Raji (cell line): ENCODE measurements around the gene DMBX1.

ENCODE experiments used
- POLR2A ChIP-seq: IDR thresholded peaks from 2 replicates; pipeline ENCODE4 v1.6.1; 2011; ENCODE audit warnings: low read depth, low read length, control low read depth; ENCODE audit not compliant: insufficient read depth

DMBX1 gene

DNA sequence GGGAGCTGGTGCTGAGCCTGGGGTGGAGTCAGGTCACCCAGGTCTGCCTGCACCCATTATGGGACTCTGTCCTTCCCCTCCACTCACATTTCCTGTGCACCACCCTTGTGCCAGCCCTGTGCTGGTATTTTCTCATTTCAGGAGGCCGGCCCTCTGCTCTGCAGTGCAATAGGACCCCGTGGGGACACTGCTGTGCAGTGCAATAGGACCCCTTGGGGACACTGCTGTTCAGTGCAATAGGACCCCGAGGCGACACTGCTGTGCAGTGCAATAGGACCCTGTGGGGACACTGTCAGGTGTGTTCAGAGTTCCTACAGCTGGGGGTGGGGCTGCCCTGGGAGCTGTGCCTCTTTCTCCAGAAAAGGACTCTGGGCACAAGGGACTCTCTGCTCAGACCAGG, 36.2 kb upstream of the DMBX1 start:
- TF ChIP-seq POLR2A, result no peak

DNA sequence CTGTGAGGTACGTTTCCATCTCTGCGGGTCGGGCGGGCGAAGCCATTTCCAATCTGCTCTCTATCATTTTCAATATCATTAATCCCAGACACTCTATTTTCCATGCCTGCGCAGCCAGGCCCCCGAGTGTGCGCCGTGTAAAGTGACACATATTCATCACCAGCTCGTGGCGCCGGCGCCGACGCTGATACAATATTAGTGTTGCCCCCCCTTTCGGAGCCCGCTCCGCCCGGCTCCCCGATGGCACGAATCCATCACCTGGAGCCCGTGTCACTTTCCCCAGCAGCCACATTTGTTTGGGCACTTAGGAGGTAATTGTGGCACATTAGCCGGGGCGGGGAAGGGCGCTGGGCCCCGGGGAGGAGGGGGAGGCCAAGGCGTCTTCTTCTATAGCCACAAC, 33.7 kb upstream of the DMBX1 start:
- TF ChIP-seq POLR2A, result no peak

DNA sequence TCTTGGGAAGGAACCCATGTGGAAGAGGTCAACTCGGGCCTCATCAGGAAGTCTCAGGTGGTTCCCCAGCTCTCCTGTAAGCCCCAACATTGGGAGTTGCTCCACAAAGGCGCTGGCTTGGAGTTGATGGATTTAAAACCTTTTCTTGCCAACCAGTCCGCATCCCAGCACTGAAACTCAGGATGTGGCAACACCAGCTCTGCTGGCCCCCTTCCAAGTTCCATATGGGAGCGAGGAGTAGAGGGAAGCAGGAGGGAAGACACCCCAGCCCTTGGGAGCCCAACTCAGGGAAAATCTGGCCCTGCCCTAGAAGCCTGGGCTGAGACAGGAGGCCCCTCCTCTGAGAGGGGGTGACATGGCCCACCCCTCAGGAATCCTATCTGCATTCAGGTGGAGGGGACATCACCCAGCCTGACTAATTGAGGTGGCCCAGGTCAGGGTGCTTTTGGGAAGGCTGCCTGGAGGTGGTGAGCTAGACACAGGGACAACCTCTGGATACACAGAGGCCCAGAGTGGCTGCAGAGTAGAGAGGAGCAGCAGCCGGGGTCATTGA, 33.1 kb upstream of the DMBX1 start:
- TF ChIP-seq POLR2A, result no peak

DNA sequence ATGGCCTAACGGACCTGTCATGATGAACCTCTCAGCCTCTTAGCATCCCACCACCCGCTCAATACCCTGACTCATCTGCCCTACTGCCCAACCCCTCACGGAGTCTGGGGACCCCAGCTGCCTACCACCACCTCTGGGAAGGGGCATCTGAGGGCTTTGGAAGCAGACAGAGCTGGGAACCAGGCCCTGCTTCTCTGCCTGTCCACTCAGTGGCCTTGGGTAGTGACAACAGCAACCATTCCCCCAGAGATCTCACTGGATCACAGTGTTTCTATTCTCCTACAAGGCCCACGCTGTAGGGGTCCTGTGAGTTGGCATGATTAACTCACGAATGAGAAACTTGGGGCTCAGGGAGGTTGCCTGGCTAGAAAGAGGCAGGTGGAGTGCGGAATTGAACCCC, 32.5 kb upstream of the DMBX1 start:
- TF ChIP-seq POLR2A, result no peak

DNA sequence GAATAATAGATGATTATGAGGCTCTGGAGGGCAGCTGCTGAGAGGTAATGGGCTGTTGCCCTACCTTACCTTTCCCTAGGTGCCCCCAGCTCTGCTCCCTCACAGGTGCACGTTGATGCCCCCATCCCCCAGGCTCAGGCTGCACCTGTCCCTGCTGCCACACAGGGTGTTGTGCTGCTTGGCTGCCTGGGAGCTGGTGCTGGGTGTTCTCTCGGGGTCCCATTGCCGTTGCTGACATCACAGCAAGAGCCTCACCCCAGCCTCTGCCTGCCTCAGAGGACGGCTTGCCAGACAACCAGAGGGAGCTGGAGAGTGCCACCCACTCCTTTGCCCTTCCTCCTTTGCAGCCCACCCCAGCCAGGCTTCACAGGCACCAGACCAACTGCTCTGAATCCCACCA, 31.4 kb upstream of the DMBX1 start:
- no peak for TF ChIP-seq POLR2A

DNA sequence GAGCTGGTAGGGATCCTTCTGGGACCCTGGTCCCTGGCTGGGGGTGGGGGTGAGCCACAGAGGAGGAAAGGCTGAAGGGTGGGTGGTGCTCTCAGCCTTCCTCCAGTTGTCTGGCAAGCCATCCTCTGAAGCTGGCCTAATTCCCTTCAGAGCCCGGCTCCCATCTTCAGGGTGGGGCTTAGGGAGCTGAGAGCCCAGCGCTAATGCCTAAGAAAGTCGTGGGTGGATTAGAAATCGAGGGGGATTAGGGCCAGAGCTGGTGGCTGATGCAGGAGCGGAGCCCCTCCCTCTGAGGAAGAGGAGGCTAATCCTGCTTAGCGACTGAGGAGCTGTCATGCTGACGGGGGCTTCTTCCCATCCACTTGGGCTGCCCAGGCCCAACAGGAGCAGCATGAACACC, 30.8 kb upstream of the DMBX1 start:
- TF ChIP-seq POLR2A, result no peak

DNA sequence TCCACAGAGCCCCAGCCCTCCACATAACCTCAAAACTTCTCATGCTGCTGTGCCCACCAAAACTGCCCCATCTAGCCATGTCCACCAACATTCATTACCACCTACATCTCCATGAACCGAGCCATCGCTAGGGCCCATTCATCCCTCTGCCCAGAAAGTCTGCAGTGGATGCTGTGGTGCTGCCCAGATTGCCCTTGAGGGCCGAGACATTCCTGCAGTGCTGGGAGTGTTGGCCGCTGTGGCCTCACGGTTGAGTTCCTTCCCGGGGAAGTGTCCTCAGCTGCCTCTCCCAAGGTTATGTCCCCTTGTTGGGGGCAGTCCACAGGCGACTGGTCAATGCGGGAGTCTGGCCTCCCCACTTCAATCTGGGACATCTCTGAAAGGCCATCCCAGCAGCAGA, 30.3 kb upstream of the DMBX1 start:
- no peak for TF ChIP-seq POLR2A

DNA sequence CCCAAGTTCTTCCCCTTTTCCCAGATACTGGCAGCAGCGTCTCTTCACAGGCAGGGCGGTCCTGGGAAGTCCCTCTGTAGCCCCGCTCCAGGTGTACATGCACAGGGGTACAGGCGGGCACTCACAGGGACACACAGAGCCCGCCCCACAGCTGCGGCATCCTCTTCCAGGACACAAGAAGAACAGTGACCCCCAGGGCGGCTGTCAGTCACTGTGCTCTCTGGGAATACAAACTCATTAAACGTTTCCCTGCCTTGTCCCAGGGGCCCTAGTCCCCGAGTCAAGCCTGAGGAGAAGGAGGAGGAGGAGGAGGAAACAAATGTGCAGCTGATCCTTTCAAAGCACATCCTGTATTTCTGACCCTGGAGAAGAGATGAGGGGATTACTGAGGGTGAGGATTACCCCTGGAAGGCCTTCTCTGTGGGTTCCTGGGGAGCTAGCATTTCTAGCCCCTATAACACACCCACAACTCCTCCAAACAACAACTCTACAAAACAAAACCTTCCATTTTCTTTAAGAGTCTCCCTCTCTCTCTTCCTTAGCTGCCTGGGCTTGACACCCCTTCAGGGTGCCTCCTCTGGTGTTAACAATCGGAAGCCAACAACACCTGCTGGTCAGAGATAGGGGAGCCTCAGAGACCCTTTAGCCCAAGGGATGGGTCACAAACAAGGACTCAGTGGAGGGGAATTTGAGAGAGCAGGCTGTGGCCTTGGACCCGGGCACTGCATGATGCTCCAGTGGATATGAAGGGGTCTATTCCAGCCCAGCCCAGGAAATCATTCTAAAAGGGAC, 28.4 kb upstream of the DMBX1 start:
- no peak for TF ChIP-seq POLR2A

DNA sequence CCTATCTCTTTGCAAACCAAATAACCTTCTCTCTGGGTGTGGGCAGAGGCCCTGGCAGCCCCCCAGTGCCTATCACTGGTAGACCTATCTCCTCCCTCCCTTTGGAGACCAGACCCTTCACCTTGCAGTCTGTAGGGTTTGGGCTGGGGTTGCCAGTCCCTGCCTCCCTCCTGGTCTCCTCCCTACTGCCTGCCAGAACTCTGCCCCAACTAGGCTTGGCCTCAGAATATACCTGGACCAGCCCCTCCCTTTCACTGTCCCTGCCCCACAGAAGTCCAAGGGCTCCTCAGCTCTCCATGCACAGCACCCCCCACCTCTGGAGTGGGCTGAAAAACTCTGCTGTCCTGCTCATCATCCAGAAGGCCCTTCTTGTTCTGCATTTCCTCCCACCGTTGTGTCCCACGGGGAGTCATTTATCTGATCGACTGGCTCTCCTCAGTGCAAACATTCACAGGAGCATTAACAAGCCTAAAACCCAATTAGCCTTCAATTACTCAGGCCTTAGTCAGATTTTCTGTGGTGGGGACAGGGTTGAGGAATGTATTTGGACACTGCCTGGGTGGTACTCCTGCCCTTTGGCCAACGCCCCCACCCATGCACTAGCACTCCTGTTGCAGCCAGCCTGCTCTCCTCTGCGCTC, 27.7 kb upstream of the DMBX1 start:
- no peak for TF ChIP-seq POLR2A

DNA sequence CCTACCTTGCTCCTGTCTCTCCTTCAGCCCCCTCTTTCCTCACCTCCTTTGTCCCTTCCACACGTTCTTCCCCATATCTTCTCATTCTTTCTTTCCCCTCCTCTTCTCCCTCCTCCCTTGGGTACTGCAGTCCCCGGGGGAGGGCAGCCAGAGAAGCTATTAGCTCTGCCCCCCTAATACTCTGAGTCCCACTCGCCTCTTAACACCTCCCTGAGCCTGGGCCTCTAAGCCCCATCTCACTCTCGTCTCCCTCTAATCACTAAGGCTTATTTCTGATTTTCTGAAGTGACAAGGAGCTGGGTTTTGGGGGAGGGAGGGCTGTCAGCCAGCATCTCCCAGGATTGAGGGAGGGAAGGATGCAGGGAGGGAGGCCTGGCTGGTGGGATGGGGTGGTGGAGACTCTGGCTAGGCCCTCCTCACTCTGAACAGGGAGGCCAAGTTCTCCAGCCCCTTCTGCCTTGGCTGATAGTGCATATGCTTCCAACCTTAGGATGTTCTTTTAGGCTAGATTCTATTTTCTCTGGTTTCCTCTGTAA, 25.6 kb upstream of the DMBX1 start:
- TF ChIP-seq POLR2A, result no peak

DNA sequence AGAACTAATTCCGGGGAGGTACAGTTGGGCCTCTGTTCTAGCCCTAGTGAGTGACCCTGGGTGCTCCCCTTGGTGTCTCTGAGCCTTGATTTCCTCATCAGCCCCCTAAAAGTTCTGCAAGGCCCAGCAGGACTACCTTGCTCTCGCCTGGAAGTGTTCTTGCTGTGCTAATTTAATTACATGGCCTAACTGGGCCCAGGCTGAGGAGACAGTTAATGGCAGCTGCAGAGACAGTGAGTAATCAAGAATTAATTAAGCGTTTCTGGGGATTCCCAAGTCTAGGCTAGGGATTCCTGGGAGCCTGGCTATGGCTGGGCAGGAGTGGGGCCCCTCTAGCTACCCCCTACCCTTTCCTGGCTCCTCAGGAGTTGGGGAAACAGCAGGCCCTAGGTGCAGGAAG, 24.7 kb upstream of the DMBX1 start:
- TF ChIP-seq POLR2A, result no peak

DNA sequence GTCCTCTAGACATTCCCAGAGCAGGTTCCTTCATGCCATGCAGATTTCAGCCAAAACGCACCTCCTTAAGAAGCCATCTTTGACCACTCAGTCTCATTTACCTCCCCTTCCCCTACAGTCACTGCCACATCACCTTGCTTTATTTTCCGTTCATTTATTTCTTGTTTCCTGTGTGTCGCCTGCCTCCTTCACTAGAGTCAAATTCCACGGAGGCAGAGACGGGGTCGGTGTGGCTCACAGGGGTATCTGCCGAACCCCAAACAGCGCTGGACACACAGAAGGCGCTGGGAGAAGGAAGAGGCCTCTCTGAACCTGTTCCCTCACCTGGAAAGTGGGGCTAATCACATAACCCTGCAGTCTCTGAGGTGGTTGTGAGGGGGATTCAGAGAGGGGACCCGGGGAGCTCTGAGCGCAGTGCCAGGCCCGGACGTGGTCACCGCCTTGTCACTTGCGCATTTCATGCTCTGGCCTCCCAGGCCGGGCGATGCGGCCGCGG, 23.6 kb upstream of the DMBX1 start:
- TF ChIP-seq POLR2A, result no peak

DNA sequence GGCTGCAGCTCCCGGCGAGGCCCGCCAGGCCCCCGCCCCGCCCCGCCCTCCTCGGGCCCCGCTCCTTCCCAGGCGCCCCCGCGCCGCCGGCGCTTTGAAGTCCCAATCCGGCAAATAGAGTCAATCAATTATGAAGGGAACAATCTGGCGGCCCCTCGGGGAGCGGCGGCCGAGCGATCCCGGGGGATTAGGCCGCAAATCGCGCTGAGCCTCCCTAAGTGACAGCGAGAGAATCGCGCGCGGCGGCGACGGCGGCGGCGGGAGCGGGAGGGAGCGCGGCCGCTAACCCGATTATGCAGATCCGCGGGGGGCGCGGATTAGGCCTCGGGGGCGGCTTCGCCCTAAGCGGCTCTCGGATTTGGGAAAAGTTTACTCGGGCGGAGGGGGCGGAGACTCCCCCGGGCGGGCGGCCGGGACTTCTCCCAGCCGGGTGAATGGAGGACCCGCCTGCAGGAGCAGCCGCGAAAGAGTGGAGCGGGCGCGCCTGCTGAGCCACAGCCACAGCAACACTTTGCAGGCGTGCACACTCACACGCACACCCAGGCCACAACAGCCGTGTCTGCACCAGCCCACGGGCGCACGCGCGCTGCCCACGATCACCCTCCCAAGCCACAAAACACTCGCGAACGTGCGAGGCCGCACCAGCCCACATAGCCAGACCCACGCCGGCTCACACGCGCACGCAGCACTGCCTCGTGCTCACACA, 23.0 kb upstream of the DMBX1 start:
- no peak for TF ChIP-seq POLR2A

DNA sequence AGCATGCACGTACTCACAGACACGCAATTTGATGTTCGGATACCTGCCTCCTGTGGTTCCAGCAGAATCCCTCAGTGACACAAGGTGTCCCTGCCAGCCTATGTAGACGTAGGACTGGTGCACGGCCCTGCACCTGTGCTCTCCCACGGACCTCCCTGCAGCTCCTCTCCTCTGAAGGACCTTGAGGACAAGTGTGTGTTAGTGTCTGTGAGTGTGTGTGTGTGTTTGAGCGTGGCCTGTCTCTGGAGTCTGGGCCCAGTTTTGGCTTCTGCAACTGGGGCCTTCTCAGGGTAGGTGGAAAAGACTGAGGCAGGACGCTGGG, 22.5 kb upstream of the DMBX1 start:
- no peak for TF ChIP-seq POLR2A

DNA sequence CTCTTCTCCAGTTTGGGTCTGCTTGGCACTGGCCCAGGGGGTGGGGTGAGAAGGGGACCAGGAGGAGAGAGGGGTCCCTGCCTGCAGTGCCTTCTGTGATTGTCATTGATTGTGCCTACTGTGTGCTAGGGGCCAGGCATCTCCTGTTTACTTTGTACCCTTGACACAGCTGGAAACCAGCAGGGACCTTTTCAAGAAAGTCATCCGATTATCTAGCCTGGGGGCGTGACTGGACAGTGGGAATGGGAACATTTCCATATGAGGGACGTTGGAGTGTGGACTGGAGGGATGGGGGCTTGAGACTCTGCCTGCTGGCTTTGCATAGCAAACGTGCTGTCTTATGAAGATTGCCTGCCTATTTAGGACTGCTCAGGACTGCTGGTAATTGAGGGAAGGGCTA, 19.8 kb upstream of the DMBX1 start:
- no peak for TF ChIP-seq POLR2A
